GM23248 (cell line): ENCODE data around the gene TLE3. TPM values are rescaled to one million over a fixed set of nuclear protein-coding genes. Genes with fewer than 3 reads are reported as not detected.

Experiments
- DNase-seq: peaks from one replicate; pipeline ENCODE4 v3.0.0-alpha.2; 2015
- H2AFZ ChIP-seq: fragments of 200-600 bp; sonication (generic); 2 replicates; pipeline ENCODE4 v1.6.1; 2016; ENCODE audit warnings: antibody characterized with exemption
- H3F3A ChIP-seq: fragments of 200-600 bp; sonication (generic); 2 replicates; pipeline ENCODE4 v1.6.1; 2016; ENCODE audit warnings: mild to moderate bottlenecking, antibody characterized with exemption, mixed run types; ENCODE audit not compliant: insufficient read depth
- H3K27ac ChIP-seq: fragments of 200-600 bp; sonication (generic); 2 replicates; pipeline ENCODE4 v1.5.1; 2016; ENCODE audit warnings: mild to moderate bottlenecking
- H3K27me3 ChIP-seq: fragments of 200-600 bp; sonication (generic); replicated peaks from 2 replicates; pipeline ENCODE4 v1.6.1; 2016; ENCODE audit warnings: mild to moderate bottlenecking; ENCODE audit not compliant: insufficient read depth
- H3K36me3 ChIP-seq: fragments of 200-600 bp; sonication (generic); 2 replicates; pipeline ENCODE4 v1.6.1; 2016; ENCODE audit warnings: low read depth, mild to moderate bottlenecking
- H3K4me1 ChIP-seq: fragments of 200-600 bp; sonication (generic); 2 replicates; pipeline ENCODE4 v1.6.1; 2016; ENCODE audit warnings: mild to moderate bottlenecking; ENCODE audit not compliant: insufficient read depth
- H3K4me2 ChIP-seq: fragments of 200-600 bp; sonication (generic); one replicate; pipeline ENCODE4 v1.6.1; 2016; ENCODE audit warnings: mild to moderate bottlenecking; ENCODE audit not compliant: unreplicated experiment
- H3K4me3 ChIP-seq: fragments of 200-600 bp; sonication (generic); 2 replicates; pipeline ENCODE4 v1.5.1; 2016; ENCODE audit warnings: mild to moderate bottlenecking
- H3K79me2 ChIP-seq: fragments of 200-600 bp; sonication (generic); 2 replicates; pipeline ENCODE4 v1.6.1; 2016; ENCODE audit warnings: mild to moderate bottlenecking; ENCODE audit not compliant: insufficient read depth
- H3K9ac ChIP-seq: fragments of 200-600 bp; sonication (generic); 2 replicates; pipeline ENCODE4 v1.6.1; 2016; ENCODE audit warnings: mild to moderate bottlenecking
- H3K9me2 ChIP-seq: fragments of 200-600 bp; sonication (generic); 2 replicates; pipeline ENCODE4 v1.6.1; 2016; ENCODE audit warnings: mixed run types, mild to moderate bottlenecking, moderate library complexity; ENCODE audit not compliant: insufficient read depth
- H3K9me3 ChIP-seq: fragments of 200-600 bp; sonication (generic); one replicate; pipeline ENCODE4 v1.6.1; 2017; ENCODE audit warnings: low read depth
- H4K20me1 ChIP-seq: fragments of 200-600 bp; sonication (generic); 2 replicates; pipeline ENCODE4 v1.6.0; 2016; ENCODE audit not compliant: insufficient read depth
- EZH2 ChIP-seq: fragments of 200-600 bp; sonication (generic); IDR thresholded peaks from 2 replicates; pipeline ENCODE4 v1.6.1; 2018; ENCODE audit warnings: antibody characterized with exemption, mild to moderate bottlenecking; ENCODE audit not compliant: insufficient read depth, poor library complexity, severe bottlenecking
- EZH2phosphoT487 ChIP-seq: fragments of 200-600 bp; sonication (generic); IDR thresholded peaks from 2 replicates; pipeline ENCODE4 v1.6.1; 2018; ENCODE audit warnings: antibody characterized with exemption, moderate library complexity, mild to moderate bottlenecking, low read depth; ENCODE audit not compliant: insufficient read depth
- WGBS, 2 experiments: methylation state at CpG; one replicate each; pipeline ENCODE4 v1.1.6; 2015 to 2017; ENCODE audit warnings: low lambda C conversion rate in 2 of 2, low coverage in 1 of 2; ENCODE audit errors: missing lambda C conversion rate in 2 of 2; 5-methylcytosine and 5-hydroxymethylcytosine counted together
- in situ Hi-C: fragments of 300-500 bp; cut with MboI; formaldehyde crosslinking; loops from 2 replicates; pipeline ENCODE4 v1.15.0; 2020
- polyA plus RNA-seq: library from polyadenylated mRNA; unstranded; fragments of >200 nt; fragmentation: Nextera tagmentation; extraction: Ambion mirVana; gene quantifications from 2 replicates; pipeline ENCODE4 v1.2.1, GENCODE V29; 2016
- total RNA-seq: library from RNA; depleted of rRNA; stranded (reverse); fragments of >200 nt; shearing (Covaris generic); gene quantifications from 2 replicates; pipeline ENCODE4 v1.2.3, GENCODE V29; 2014

Gene TLE3
- total and polyA plus RNA-seq, 2 experiments from 2014 or later = 11.7 to 37.6 TPM

GRCh38 chr15:70061696-70062270 is 35.9 kb downstream of the TLE3 start:
- H3K9me2 ChIP-seq = no peaks in the 10 kb centered on the region
- in situ Hi-C loops = no loop called here
- H3F3A ChIP-seq = no peaks in the 10 kb centered on the region
- H3K27ac ChIP-seq = no peak overlapping the region
- no peaks in the 10 kb centered on the region for H3K27me3 ChIP-seq
- no peaks in the 10 kb centered on the region for H3K4me1 ChIP-seq
- H3K9ac ChIP-seq = no peak overlapping the region
- H4K20me1 ChIP-seq = no peaks in the 10 kb centered on the region
- TF ChIP-seq EZH2 (no peak), EZH2phosphoT487 (no peak)
- H3K36me3 ChIP-seq = peaks cover 26% of the 10 kb centered on the region
- 93 to 94% methylated on average over 15 of the region's 15 CpGs for WGBS, 2 experiments
- no peak overlapping the region for H3K4me3 ChIP-seq
- no peak for DNase-seq
- no peaks in the 10 kb centered on the region for H3K79me2 ChIP-seq
- H3K9me3 ChIP-seq = no peaks in the 10 kb centered on the region
- no peak overlapping the region for H2AFZ ChIP-seq
- no peak overlapping the region for H3K4me2 ChIP-seq

GRCh38 chr15:70060993-70061305 is 36.8 kb downstream of the TLE3 start:
- no peak overlapping the region for H2AFZ ChIP-seq
- H3K9ac ChIP-seq = no peak overlapping the region
- no peaks in the 10 kb centered on the region for H4K20me1 ChIP-seq
- H3K4me2 ChIP-seq = no peak overlapping the region
- no peak for TF ChIP-seq EZH2phosphoT487
- TF ChIP-seq EZH2 = no peak
- no peaks in the 10 kb centered on the region for H3K9me3 ChIP-seq
- H3K79me2 ChIP-seq = no peaks in the 10 kb centered on the region
- DNase-seq = no peak
- H3K9me2 ChIP-seq = no peaks in the 10 kb centered on the region
- in situ Hi-C loops = no loop called here
- H3K27me3 ChIP-seq = no peaks in the 10 kb centered on the region
- no peaks in the 10 kb centered on the region for H3K4me1 ChIP-seq
- no peak overlapping the region for H3K27ac ChIP-seq
- WGBS, 2 experiments = 93 to 96% methylated on average over 8 of the region's 8 CpGs
- H3F3A ChIP-seq = no peaks in the 10 kb centered on the region
- H3K36me3 ChIP-seq = peaks cover 26% of the 10 kb centered on the region
- no peak overlapping the region for H3K4me3 ChIP-seq

- in situ Hi-C loops = no loop called here
- Histone ChIP-seq H3K36me3 (peaks cover 26% of the 10 kb centered on the region), H3F3A (no peaks in the 10 kb centered on the region), H4K20me1 (no peaks in the 10 kb centered on the region), H3K4me3 (no peak overlapping the region), H3K79me2 (no peaks in the 10 kb centered on the region), H3K4me1 (no peaks in the 10 kb centered on the region), H3K9ac (no peak overlapping the region), H3K27ac (no peak overlapping the region), H3K9me3 (no peaks in the 10 kb centered on the region), H2AFZ (no peak overlapping the region), H3K4me2 (no peak overlapping the region), H3K9me2 (no peaks in the 10 kb centered on the region), H3K27me3 (no peaks in the 10 kb centered on the region)
- DNase-seq = no peak
- TF ChIP-seq EZH2phosphoT487 (no peak), EZH2 (no peak)
- WGBS, 2 experiments = 95 to 97% methylated on average over 26 of the region's 26 CpGs
These were observed 37.3 kb downstream of the TLE3 start for GRCh38 chr15:70060214-70060992.

GRCh38 chr15:70059476-70060213 is 38.1 kb downstream of the TLE3 start:
- Histone ChIP-seq H3K4me3 (no peak overlapping the region), H3K4me2 (no peak overlapping the region), H3K9me2 (no peaks in the 10 kb centered on the region), H3F3A (no peaks in the 10 kb centered on the region), H2AFZ (no peak overlapping the region), H3K27ac (no peak overlapping the region), H4K20me1 (no peaks in the 10 kb centered on the region), H3K79me2 (no peaks in the 10 kb centered on the region), H3K4me1 (no peaks in the 10 kb centered on the region), H3K36me3 (peaks cover 26% of the 10 kb centered on the region), H3K9ac (no peak overlapping the region), H3K27me3 (no peaks in the 10 kb centered on the region), H3K9me3 (no peaks in the 10 kb centered on the region)
- TF ChIP-seq EZH2 (no peak), EZH2phosphoT487 (no peak)
- 92 to 93% methylated on average over 8 of the region's 8 CpGs for WGBS, 2 experiments
- no peak for DNase-seq
- in situ Hi-C loops = no loop called here
